ENCODE results near the gene MCM3AP.

- TF ChIP-seq POLR2A (IDR thresholded peaks at IDR 0.05): no peak
- TF ChIP-seq CTCF (IDR thresholded peaks at IDR 0.05): no peak
- TF ChIP-seq EP300 (IDR thresholded peaks at IDR 0.05): no peak
Observed at GRCh38 chr21:46328151-46328550, 42.7 kb upstream of the MCM3AP start.

Data from sigmoid colon (tissue), 4 donors.